ENCODE results near the gene ZNF544. TPM values are rescaled to one million over a fixed set of nuclear protein-coding genes. Genes with fewer than 3 reads are reported as not detected.

ZNF544 gene
- total RNA-seq, 1 experiment from 2014 or later: 29.5 TPM

DNA sequence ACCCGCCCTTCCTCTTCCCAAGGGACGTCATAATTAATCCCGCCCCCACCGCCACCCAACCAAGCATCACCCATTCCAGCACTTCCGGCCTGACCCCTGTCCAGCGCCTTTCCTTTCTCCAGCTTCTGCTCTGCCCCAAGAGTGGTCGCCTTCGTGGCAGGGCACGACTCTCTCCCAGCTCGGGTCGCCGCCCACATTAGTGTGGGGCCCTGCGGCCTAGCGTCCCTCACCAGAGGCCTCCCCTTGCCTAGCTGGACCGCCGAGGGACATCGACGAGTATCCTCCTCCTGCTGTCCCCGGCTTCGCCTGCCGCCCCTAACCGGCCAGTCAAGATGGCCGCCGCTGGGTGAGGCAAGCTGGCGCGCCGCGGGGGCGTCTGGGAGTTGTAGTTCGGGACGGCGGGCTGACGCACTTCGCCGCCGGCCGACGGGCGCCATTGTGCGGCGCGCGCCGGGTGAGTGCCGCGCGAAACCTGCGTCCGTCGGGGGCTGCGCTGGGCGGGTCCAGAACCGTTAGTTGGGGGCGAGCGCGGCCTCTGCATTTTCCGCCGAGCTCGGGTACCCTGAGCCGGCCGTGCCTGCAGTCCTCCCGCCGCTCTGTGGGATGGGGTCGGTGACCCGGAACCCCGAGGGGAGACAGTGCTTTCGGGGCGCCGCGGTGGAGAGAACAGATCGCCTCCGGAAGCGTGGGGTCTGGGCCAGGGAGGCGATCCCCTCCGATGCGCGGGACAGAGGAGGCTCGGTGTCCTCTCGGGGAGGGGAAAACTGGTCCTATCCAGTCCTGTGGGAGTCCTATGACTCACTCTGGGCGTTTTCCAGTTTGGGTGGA lies 45.5 kb upstream of the ZNF544 start, which contains the start of gene ZNF274:
TSS of gene ZNF274 (plus strand) at position 73 of the 828 bp plus-strand sequence. CDS start 905 bp downstream, outside the sequence.
- TF ChIP-seq, protein P1, sequence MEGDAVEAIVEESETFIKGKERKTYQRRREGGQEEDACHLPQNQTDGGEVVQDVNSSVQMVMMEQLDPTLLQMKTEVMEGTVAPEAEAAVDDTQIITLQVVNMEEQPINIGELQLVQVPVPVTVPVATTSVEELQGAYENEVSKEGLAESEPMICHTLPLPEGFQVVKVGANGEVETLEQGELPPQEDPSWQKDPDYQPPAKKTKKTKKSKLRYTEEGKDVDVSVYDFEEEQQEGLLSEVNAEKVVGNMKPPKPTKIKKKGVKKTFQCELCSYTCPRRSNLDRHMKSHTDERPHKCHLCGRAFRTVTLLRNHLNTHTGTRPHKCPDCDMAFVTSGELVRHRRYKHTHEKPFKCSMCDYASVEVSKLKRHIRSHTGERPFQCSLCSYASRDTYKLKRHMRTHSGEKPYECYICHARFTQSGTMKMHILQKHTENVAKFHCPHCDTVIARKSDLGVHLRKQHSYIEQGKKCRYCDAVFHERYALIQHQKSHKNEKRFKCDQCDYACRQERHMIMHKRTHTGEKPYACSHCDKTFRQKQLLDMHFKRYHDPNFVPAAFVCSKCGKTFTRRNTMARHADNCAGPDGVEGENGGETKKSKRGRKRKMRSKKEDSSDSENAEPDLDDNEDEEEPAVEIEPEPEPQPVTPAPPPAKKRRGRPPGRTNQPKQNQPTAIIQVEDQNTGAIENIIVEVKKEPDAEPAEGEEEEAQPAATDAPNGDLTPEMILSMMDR (conservative IDR thresholded peaks at IDR 0.05): no peak
- TF ChIP-seq EZH2 (IDR thresholded peaks at IDR 0.05; ENCODE audit: low read depth): no peak
- peaks cover 19% of the 10 kb centered on the region for H3K79me2 ChIP-seq (ENCODE audit: low read depth)
- no peaks in the 10 kb centered on the region for H3K27me3 ChIP-seq (ENCODE audit: insufficient read depth, low read depth)
- H3K27ac ChIP-seq: peak within 1 kb of the TSS; percentile 95
- TSS peak; percentile 60 for BruUV-seq (replicated peaks)
- H3K4me2 ChIP-seq: peak within 1 kb of the TSS; percentile 84
- CTCF ChIA-PET: interaction anchor here (0.6 kb wide), 1 partner anchor 46 kb away, joined by 3 read pairs; the partner anchor contains the start of gene ZNF544
- H2AFZ ChIP-seq: peak within 1 kb of the TSS; percentile 98
- H3K9me2 ChIP-seq (ENCODE audit: insufficient read depth): no peaks in the 10 kb centered on the region
- H3K4me1 ChIP-seq (replicated peaks; ENCODE audit: insufficient read depth): peaks cover 4% of the 10 kb centered on the region; the same call in 1 of the 2 replicates
- peak; percentile 91 to 98 for DNase-seq
- H3K9me3 ChIP-seq (ENCODE audit: insufficient read depth, low read depth): peaks cover 81% of the 10 kb centered on the region
- POLR2A ChIA-PET (ENCODE audit: unreplicated experiment): interaction anchor here (0.6 to 0.7 kb wide), 3 partner anchors 31 to 436 kb away, joined by 3 to 10 read pairs (median 5); no protein-coding TSS in a partner anchor
- H3F3A ChIP-seq (ENCODE audit: insufficient read depth, low read depth): peaks cover 35% of the 10 kb centered on the region
- H3K4me3 ChIP-seq: peak within 1 kb of the TSS; percentile 80
- intact Hi-C loops (cut with micrococcal nuclease; ENCODE audit: unreplicated experiment): loop anchor here (1.0 to 2.0 kb wide), 9 partner anchors 28 to 748 kb away; partner anchors contain the start of genes TRIM28, ZBTB45, ZNF256 and ZNF329
- peaks cover 63% of the 10 kb centered on the region for H3K36me3 ChIP-seq (ENCODE audit: low read depth)
- H4K20me1 ChIP-seq (ENCODE audit: insufficient read depth): no peaks in the 10 kb centered on the region

DNA sequence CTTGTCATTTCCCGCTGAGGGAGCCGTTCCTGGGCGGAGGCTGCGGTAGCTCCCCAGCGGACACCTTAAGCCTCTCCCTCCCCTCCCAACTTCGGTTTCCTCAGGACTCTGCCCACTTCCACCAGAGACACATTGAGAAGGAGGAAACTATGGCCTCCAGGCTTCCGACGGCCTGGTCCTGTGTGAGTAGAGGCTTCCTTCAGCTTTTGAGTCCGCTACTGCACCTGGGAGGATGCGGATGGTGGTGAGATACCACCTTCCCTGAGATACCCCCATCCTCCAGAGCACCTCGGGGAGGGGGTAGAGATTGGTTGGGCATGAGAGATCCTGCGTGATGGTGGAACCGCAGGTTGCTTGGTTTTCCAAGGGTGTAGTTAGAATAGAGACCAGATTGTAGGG lies 44.9 kb upstream of the ZNF544 start:
- POLR2A ChIA-PET (ENCODE audit: unreplicated experiment): no interaction called here
- CTCF ChIA-PET: interaction anchor here (0.6 kb wide), 1 partner anchor 45 kb away, joined by 3 read pairs; the partner anchor contains the start of gene ZNF544

More for the DNA sequence above, 44.9 kb upstream of the ZNF544 start:
- TF ChIP-seq, protein P1 (conservative IDR thresholded peaks at IDR 0.05): no peak
- TF ChIP-seq EZH2 (IDR thresholded peaks at IDR 0.05; ENCODE audit: low read depth): no peak
- Histone ChIP-seq H3K9me2 (ENCODE audit: insufficient read depth) (no peaks in the 10 kb centered on the region), H3K9me3 (ENCODE audit: insufficient read depth, low read depth) (peaks cover 80% of the 10 kb centered on the region), H3K79me2 (ENCODE audit: low read depth) (peaks cover 19% of the 10 kb centered on the region), H2AFZ (peak overlapping the region; percentile 98), H3K27ac (peak overlapping the region; percentile 95), H3K4me2 (peak overlapping the region; percentile 84), H3K36me3 (ENCODE audit: low read depth) (peaks cover 66% of the 10 kb centered on the region), H3K27me3 (ENCODE audit: insufficient read depth, low read depth) (no peaks in the 10 kb centered on the region), H3F3A (ENCODE audit: insufficient read depth, low read depth) (peaks cover 30% of the 10 kb centered on the region), H3K4me3 (peak overlapping the region; percentile 80), H3K4me1 (replicated peaks; ENCODE audit: insufficient read depth) (peaks cover 4% of the 10 kb centered on the region; the same call in 1 of the 2 replicates), H4K20me1 (ENCODE audit: insufficient read depth) (no peaks in the 10 kb centered on the region)
- DNase-seq: no peak
- TSS peak; percentile 55 for BruUV-seq (replicated peaks)
- intact Hi-C loops (cut with micrococcal nuclease; ENCODE audit: unreplicated experiment): loop anchor here (1.0 to 2.0 kb wide), 7 partner anchors 29 to 360 kb away; partner anchors contain the start of genes TRIM28, ZBTB45, ZNF329 and ZNF606
